ENCODE measurements around the gene BASP1.
"Not testable (repeated sequence)": the region's sequence is repeated elsewhere in the genome, so short reads cannot be mapped to it uniquely, and the experiment has no call there.

Gene BASP1

DNA sequence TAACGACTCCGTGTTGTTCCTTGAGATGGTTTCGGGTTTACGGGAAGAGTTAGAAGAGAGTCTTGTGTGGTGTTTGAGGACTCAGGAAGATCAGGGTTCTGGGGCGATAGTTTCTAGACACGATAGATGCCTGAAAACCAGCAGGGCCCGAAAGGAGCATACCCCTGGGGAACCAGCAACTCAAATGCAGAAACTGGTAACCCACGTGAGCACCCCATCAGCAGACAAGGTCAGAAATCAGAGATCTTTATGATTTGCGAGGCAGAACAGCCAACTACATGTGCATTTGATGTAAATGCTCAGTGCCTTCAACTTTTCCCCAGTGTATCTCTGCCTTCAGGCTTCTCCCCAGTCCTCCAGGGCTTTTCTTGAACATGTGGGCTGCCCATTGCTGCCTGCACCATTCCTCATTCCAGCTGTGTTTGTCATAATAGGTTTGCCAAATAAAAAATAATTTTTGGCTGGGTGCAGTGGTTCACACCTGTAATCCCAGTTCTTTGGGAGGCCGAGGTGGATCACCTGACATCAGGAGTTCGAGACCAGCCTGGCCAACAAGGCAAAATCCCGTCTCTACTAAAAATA, 75.1 kb downstream of the BASP1 start:
- DNase-seq: no peak

DNA sequence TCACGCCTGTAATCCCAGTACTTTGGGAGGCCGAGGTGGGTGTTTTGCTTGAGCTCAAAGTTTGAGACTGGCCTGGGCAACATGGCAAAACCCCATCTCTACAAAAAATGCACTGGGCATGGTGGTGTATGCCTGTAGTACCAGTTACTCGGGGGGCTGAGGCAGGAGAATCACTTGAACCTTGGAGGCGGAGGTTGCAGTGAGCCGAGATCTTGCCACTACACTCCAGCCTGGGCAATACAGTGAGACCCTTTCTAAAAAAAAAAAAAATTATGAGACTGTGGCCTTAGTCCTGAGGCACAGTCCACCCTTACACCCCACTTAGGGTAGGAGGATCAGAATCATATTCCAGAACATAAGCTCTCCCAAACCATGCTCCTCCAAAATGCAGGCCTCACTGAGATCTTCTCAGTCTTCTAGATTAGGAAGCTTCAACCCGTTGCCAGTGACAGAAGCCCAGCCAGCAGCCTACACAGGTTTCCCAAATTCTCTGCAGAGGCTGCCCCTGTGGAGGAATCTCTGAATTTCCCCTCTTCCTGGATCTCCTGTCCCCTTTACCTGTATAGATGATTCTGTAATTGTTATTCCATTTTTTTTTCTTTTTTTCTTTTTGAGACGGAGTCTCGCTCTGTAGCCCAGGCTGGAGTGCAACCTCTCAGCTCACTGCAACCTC, 77.3 kb downstream of the BASP1 start:
- DNase-seq: no peak

DNA sequence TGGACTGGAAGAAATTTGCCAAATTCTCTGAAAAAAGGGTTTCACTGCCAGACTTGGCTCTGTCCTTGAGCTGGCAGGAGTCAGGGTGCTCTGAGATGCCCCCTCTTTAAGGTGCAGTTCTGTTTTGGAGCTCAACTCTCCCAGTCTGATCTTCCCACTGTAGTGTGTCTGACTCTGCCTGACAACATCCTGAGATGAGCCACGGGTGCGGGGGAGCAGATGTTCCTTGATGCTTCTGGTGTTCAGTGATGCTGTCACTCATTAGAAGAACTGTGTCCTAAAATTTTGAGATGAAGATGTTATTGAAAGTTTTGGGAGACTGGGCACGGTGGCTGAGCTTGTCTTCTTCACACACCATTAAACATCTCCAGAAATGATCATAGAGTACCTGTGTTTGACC, 78.2 kb downstream of the BASP1 start:
- DNase-seq: no peak

DNA sequence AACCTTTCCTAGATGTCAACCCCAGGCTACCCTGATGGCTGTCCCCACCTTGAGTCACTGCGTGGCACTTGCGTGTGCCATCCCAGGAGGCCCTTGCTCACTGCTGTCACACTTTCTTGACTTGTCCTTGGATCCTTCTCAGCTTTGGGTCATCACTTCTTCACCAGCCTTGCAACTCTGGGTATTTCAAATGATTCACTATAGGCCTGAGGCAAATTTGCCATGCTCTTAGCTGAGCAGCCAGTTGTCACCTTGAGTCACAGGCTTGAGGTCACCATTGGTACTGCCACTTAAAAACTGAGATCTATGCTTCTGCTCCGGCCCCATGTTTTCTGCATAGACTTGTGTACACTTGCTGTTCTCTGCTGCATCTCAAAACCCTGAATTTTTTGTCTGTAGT, 84.7 kb downstream of the BASP1 start:
- no peak for DNase-seq

DNA sequence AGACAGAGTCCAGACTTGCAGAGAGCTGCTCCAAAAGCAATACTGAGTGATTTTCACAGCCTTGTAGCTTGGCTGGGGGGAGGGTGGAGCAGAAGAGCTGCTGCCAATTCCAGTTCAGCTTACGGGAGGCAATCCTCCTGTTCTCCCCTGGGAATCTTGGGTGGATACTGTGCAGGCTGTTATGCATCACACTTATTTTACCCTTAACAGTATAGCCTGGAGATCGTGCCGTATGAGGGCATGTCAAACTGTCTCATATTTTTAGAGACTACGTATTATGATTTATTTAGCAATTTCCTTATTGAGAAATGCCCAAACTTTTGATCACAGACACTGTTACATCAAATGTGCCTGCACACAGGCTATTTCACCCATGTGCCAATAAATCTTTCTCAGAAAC, 85.2 kb downstream of the BASP1 start:
- DNase-seq: no peak

DNA sequence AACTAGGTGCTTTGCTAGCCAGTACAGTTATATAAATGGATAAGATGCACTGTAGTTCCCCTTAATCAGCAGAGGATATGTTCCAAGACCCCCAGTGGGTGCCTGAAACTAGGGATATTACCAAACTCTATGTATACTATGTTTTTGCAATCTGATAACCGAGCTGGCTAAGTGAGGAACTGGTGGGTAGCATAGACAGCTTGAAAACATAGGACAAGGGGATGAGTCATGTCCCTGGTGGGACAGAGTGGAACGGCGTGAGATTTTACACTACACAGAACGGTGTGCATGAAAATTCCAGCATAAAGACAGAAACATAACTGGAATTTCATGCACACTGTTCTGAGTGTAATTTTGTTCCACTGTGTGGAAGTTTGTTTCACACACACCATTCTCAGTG, 86.9 kb downstream of the BASP1 start:
- no peak for DNase-seq

DNA sequence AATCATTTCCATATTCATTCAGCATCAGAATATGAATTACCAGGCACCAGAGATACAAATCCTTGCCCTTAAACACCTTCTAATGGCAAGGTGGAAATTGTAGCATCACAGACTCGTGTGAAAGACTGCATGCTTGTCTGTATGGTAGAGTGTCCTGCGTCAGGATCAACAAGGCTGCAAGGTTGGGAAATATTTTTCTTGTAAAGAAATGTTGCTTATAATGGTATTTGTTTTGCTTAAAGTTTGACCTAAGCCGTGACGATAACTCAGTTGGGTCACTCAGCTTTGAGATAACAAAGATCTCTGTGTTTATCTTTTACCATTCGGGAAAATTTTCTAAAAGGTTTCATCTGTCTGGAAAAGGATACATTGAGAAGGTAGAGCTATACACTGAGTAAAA, 87.6 kb downstream of the BASP1 start:
- no peak for DNase-seq

DNA sequence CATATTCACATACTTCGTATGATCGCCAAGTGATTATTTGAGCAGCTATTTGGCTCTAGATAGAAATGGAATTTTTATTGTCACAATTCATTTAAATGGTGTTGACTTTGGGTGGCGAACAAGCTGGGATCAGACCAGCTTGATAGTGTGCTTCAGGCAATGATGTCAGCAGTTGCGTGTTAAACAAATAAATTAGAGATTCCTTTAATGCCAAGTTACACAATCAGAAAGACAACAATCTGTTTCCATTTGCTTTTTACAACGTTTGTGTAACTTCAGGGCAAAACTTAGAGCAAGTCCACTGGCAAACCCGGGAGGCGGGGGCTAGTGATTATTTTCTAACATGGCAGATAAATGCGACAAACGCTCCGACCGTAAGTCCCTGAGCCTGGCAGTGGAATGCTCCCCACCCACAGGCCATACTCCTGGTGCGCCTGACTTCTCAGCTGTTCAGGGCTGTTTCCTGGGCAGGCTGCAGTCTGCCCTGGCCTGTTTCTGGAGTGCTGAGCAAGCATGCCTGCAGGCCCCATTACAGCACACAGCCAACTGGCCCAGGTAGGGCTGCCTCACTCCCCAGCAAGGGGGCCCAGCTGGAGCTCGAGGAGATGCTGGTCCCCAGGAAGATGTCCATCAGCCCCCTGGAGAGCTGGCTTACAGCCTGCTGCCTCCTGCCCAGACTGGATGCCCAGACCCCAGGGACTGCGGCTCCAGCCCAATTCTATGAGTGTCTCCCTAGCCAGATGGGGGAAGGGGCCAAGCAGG, 88.7 kb downstream of the BASP1 start:
- DNase-seq: no peak

DNA sequence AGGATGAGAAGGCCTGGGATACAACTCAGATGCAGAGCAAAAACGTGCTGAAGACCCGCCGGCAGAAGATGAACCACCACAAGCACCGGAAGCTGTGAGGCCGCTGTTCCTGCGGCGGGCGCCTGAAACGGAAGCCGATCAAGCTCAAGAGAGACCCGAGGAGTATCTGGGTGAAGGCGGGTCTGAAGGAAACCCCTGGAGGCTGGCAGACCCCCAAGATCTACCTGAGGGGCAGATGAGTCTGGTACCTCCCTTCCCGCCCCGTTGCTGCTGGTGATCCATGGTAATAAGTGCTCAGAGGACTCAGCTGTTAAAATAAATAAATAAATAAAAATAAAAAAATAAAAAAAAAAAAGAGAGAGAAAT, 89.3 kb downstream of the BASP1 start:
- no peak for DNase-seq

DNA sequence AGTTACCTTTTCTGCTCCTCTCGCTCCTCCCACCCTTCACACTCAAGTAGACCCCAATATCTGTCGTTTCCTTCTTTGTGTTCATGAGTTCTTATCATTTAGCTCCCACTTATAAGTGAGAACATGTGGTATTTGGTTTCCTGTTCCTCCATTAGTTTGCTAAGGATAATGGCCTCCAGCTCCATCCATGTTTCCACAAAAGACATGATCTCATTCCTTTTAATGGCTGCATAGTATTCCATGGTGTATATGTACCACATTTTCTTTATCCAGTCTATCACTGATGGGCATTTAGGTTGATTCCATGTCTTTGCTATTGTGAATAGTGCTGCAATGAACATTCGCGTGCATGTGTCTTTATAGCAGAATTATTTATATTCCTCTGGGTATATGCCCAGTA, 90.0 kb downstream of the BASP1 start:
- not testable (repeated sequence) for DNase-seq

DNA sequence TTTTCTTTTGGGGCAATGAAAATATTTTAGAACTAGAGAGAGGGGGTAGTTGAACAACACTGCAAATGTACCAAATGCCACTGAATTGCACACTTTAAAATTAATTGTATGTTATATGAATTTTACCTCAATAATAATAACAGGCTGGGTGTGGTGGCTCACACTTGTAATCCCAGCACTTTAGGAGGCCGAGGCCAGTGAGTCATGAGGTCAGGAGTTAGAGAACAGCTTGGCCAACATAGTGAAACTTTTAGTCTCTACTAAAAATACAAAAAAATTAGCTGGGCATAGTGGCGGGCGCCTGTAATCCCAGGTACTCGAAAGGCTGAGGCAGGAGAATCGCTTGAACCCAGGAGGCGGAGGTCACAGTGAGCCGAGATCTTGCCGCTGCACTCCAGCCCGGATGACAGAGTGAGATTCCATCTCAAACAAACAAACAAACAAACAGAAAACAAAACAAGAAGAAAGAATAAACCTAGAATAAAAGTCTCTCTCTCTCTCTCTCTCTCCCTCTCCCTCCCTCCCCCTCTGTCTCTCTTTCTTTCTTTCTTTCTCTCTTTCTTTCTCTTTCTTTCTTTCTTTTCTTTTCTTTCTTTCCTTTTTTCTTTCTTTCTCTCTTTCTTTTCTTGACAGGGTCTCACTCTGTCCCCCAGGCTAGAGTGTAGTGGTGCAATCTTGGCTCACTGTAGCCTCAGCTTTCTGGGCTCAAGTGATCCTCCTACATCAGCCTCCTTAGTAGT, 91.1 kb downstream of the BASP1 start:
- no peak for DNase-seq

DNA sequence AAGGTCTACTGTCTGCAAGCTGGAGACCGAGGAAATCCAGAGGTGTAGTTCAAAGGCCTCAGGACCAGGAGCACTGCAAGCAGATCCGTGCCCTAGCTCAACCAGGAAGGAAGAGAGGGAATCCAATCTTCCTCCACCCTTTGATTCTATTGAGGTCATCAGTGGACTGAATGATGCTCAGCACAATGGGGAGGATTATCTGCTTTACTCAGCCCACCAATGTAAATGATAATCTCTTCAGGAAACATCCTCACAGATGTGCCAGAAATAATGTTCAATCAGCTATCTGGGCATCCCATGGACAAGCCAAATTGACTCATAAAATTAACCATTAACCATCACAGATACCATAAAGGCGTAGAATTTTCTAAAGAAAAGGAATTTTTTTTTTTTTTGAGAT, 92.0 kb downstream of the BASP1 start:
- DNase-seq: no peak

DNA sequence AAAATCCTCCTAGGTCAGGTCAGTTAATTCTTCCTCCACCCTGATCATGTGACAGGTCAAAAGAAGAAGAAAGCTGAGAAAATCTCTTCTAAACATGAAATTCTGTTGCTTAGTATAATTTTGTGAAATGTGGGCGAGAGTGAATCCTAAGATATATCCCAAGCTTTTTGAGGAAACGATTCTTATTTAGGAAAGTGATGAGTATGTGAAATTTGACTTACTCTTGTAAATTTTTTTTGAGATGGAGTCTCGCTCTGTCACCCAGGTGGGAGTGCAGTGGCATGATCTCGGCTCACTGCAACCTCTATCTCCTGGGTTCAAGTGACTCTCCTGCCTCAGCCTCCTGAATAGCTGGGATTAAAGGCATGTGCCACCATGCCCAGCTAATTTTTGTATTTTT, 93.1 kb downstream of the BASP1 start:
- not testable (repeated sequence) for DNase-seq

DNA sequence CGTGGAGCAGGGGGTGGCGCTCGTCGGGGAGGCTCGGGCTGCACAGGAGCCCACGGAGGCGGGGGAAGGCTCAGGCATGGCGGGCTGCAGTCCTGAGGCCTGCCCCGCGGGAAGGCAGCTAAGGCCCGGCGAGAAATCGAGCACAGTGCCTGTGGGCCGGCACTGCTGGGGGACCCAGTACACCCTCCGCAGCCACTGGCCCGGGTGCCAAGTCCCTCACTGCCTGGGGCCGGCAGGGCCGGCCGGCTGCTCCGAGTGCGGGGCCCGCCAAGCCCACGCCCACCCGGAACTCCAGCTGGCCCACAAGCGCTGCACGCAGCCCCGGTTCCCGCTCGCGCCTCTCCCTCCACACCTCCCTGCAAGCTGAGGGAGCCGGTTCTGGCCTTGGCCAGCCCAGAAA, 94.4 kb downstream of the BASP1 start:
- DNase-seq: not testable (repeated sequence)

DNA sequence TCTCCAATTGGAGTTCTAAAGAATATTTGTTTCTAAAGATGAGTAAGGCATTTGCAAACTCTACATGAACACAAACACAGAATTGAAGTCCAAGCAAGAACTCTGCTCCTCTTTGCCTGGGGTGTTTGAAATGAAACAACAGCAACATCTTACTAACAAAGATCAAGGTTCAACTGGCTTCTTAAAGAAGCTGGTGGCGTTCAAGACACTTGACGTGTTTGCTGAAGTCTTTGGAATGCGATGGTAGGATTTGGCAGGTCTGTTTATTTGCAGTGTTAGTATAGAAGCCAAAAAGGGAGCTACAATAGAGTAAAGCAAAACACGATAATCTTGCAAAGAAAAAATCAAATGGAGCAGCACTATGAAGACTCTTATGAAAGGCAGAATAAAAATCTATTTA, 94.9 kb downstream of the BASP1 start:
- DNase-seq: no peak

DNA sequence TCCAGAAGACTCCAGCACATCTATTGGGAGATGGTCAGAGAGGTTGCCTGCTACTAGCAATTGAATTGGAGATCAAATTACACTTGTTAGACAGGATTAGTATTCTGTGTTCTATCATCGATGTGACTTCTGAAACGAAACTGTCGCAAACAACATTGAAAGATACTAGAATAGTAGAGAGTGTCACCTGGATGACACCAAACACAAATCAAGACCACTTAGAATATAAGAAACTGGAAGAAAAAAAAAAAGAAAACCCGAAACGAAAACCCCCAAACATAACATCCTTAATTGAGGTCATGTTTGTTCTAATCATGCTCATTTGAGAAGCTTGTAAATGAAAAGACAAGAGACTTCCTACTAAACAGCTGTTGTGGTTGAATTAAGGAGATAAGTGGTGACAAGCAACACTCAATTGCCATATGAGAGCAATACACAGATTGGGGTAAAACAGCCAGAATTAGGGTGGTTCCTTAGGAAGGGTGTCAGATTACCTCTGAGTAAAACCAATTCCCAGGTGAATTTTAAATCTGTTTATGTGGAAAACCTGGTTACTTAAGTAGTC, 97.6 kb downstream of the BASP1 start:
- DNase-seq: peak; percentile 59

DNA sequence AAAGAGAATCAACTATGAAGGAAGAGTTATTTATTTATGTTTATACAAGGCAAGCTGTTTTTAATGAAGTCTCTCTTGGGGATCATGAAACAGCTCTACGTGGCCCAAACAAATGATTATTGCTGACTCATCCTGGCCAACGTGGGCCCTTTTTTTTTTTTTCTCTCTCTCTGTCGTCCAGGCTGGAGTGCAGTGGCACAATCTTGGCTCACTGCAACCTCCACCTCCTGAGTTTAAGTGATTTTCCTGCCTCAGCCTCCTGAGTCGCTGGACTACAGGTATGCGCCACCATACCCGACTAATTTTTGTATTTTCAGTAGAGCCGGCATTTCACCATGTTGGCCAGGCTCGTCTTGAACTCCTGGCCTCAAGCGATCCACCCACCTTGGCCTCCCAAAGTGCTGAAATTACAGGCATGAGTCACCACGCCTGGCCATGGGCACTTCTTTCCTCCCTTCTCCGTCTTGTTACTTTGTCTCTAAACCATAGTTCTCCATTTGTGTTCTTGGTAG, 98.3 kb downstream of the BASP1 start:
- DNase-seq: peak; percentile 12

DNA sequence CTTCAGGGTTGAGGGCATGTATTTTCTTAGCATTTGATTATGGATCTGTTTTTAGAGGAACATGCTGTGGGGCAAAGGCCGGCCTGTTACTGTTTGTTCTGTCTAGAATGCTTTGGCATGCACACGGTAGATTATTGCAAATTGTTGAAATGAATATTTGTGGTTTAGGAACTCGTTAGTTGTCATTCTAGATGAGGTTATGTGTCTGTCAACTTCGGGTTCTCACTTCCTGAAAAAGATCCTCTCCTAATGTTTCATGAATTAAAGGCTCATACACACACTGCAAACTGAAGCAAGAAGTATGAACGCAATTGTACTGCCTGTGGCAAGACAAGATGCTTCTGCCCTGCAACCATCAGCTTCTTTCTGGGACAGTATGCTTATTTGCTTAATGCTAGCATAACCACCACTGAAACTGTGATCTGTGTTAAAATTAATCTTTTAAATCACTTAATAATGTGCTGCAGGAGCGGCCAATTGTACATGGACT, 99.6 kb downstream of the BASP1 start:
- DNase-seq: peak; percentile 19

DNA sequence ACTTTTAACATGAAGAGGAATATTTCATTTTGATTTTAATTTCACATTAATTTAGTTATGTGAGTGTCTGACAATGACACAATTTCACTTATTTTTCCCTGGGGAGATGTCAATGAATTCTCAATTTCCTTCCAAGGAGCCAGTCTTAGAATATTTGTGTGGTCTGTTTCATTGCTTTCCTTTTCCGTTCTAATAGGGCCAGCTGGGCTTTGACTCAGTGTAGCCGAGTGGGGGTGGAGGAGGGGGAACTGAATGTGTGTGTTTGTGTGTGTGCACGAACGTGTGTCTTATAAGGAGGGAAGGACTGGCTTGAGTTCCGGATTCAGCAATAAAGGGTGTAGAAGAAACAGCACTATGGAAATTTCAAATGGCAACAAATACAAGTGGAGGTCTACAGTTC, 100.0 kb downstream of the BASP1 start:
- no peak for DNase-seq

DNA sequence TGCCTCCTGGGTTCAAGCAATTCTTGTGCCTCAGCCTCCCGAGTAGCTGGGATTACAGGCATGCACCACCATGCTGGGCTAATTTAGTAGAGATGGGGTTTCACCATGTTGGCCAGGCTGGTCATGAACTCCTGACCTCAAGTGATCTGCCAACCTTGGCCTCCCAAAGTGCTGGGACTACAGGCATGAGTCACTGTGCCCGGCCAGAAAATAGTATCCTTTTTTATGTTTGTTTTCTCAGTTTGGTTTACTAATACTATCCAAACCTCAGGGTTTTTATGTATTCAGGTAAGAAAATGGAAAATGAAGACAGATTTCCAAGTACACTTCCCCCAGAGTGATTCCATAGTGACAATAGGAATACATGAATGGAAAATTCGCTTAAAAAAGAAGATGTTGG, 101.7 kb downstream of the BASP1 start:
- not testable (repeated sequence) for DNase-seq

DNA sequence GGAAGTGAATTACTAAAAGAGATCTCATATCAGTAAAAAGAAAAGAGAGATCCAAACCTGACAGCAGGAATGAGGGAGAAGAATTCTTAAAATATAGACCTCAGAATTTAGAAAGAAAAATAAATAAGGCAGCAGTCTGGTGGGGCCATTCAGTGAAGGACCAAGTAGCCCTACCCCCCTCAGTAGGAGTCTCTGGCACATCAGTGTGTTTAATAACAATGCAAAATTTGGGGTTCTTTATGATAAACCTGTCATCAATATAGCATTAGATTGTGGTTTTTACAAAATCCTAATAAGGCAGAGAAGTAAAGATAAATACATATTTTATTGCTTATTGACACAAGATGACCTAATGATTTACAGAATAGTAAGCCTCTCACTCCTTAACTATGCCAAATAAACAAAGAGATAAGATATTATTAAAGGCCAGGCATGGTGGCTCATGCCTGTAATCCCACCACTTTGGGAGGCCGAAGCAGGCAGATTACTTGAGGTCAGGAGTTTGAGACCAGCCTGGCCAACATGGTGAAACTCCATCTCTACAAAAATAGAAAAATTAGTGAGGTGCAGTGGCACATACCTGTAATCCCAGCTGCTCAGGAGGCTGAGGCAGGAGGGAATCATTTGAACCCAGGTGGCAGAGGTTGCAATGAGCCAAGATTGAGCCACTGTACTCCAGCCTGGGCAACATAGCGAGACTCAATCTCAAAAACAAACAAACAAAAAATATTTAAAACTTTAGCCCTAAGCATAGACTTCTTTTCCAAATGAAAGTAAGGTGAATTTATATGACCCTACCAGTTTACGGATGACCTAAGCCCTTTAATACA, 108.6 kb downstream of the BASP1 start:
- DNase-seq: no peak
